ENCODE data around the gene SLC16A11.
A peak's percentile ranks its signal among the peaks of the same experiment; 100 is the strongest.

SLC16A11 gene

GRCh38 chr17:7021993-7022778 is 21.7 kb downstream of the SLC16A11 start:
- Histone ChIP-seq H3K27me3 (peaks cover 39% of the 10 kb centered on the region), H3K4me1 (ENCODE audit: control insufficient read depth in 1 of 2, insufficient read depth in 1 of 2, low read depth in 1 of 2, low read length in 1 of 2) (peaks cover 21 to 24% of the 10 kb centered on the region in 2 experiments), H3K4me3 (ENCODE audit: low read depth in 1 of 2, low read length in 1 of 2) (peak overlapping the region; percentile 48 to 64), H3K27ac (peak overlapping the region; percentile 10), H3K36me3 (peaks cover 5% of the 10 kb centered on the region), H3K9me3 (no peaks in the 10 kb centered on the region)
- TF ChIP-seq CTCF (IDR thresholded peaks at IDR 0.05), result peak; percentile 98

- Histone ChIP-seq H3K4me3 (ENCODE audit: low read depth in 1 of 2, low read length in 1 of 2) (no peak overlapping the region), H3K36me3 (peaks cover 12% of the 10 kb centered on the region), H3K27ac (no peak overlapping the region), H3K27me3 (peaks cover 39% of the 10 kb centered on the region), H3K4me1 (ENCODE audit: control insufficient read depth in 1 of 2, insufficient read depth in 1 of 2, low read depth in 1 of 2, low read length in 1 of 2) (peaks cover 21 to 24% of the 10 kb centered on the region in 2 experiments), H3K9me3 (no peaks in the 10 kb centered on the region)
- TF ChIP-seq CTCF (IDR thresholded peaks at IDR 0.05), result no peak
Measured at GRCh38 chr17:7020894-7021664, 22.8 kb downstream of the SLC16A11 start.

- no peak overlapping the region for H3K4me3 ChIP-seq (ENCODE audit: low read depth in 1 of 2, low read length in 1 of 2)
- peaks cover 39% of the 10 kb centered on the region for H3K27me3 ChIP-seq
- H3K27ac ChIP-seq, result no peak overlapping the region
- peaks cover 30 to 33% of the 10 kb centered on the region in 2 experiments for H3K4me1 ChIP-seq (ENCODE audit: control insufficient read depth in 1 of 2, insufficient read depth in 1 of 2, low read depth in 1 of 2, low read length in 1 of 2)
- TF ChIP-seq CTCF (IDR thresholded peaks at IDR 0.05), result no peak
- no peaks in the 10 kb centered on the region for H3K9me3 ChIP-seq
- peaks cover 12% of the 10 kb centered on the region for H3K36me3 ChIP-seq
Measured at GRCh38 chr17:7019839-7020519, 23.9 kb downstream of the SLC16A11 start.

GRCh38 chr17:7019367-7019766 is 24.5 kb downstream of the SLC16A11 start:
- H3K4me1 ChIP-seq (ENCODE audit: control insufficient read depth in 1 of 2, insufficient read depth in 1 of 2, low read depth in 1 of 2, low read length in 1 of 2), result peaks cover 31 to 34% of the 10 kb centered on the region in 2 experiments

More at GRCh38 chr17:7019367-7019766, 24.5 kb downstream of the SLC16A11 start:
- Histone ChIP-seq H3K36me3 (peaks cover 12% of the 10 kb centered on the region), H3K9me3 (no peaks in the 10 kb centered on the region), H3K27ac (no peak overlapping the region), H3K27me3 (peaks cover 39% of the 10 kb centered on the region), H3K4me3 (ENCODE audit: low read depth in 1 of 2, low read length in 1 of 2) (no peak overlapping the region)
- TF ChIP-seq CTCF (IDR thresholded peaks at IDR 0.05), result no peak
